GM19395 (cell line): Measurements from ENCODE around the gene RMC1.

Experiments
- ATAC-seq: cut with Tn5 transposase; IDR thresholded peaks from one replicate; pipeline ENCODE4 v1.9.1; 2021; ENCODE audit warnings: mild to moderate bottlenecking, moderate library complexity; ENCODE audit not compliant: unreplicated experiment

The RMC1 gene

DNA sequence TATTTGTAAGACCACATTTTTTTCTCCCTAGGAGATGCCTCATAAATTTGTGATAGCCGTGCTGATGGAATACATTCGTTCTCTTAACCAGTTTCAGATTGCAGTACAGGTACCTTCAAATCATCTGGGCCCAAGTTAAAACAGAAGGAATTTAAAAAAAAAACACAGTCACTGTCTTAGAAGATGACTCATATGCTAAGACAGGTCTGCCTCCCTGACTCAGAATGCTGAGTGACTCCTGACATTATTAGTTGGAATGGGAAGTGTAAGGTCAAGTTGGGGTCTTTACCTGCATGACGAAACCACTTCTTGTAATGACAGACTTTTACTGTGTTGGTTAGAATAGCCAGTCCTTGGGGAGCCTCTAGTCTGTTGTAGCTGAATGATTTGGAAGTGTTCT is 26.3 kb downstream of the RMC1 start:
- no peak for ATAC-seq

- no peak for ATAC-seq
Observed at GRCh38 chr18:23530195-23530594, 26.9 kb downstream of the RMC1 start.

GRCh38 chr18:23531912-23532311 is 28.6 kb downstream of the RMC1 start:
- no peak for ATAC-seq

DNA sequence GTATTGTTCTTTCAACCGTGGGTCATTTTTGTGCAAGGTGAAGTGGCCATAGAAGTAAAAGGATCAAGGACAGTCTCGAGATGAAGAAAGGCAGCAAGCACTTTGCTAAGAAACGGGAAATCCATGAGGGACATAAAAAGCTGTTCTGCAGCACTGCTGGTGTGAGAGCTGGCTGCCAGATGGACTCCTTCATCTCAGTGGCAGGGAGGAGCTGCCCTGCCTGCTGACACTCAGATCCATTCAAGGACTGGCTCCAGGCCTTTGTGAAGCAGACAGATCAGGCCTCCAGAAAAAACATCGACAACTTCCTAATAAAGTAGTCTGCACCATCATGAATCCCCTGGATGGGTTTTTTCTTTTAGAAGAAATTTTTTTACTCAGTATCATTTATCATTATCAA is 29.5 kb downstream of the RMC1 start:
- no peak for ATAC-seq

GRCh38 chr18:23534276-23534675 is 31.0 kb downstream of the RMC1 start:
- ATAC-seq, result no peak

- no peak for ATAC-seq
Observed at GRCh38 chr18:23536204-23536603, 32.9 kb downstream of the RMC1 start.

DNA sequence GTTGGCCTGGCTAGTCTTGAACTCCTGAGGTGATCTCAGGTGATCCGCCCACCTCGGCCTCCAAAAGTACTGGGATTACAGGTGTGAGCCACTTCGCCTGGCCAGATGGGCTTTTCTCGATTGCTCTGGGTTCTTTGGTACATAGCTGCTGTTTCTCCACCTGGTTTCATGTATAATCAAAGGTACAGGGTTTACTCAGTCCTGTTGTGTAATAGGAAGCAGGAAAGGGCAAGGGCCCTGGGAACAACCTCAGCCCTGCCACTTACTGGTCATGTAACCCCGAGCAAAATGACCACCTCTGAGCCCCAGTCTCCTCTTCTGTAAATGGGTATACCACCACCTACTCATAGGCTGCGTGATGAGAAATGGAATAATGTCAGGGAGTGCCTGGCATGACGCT is 34.0 kb downstream of the RMC1 start:
- no peak for ATAC-seq

GRCh38 chr18:23538001-23538400 is 34.7 kb downstream of the RMC1 start:
- no peak for ATAC-seq

DNA sequence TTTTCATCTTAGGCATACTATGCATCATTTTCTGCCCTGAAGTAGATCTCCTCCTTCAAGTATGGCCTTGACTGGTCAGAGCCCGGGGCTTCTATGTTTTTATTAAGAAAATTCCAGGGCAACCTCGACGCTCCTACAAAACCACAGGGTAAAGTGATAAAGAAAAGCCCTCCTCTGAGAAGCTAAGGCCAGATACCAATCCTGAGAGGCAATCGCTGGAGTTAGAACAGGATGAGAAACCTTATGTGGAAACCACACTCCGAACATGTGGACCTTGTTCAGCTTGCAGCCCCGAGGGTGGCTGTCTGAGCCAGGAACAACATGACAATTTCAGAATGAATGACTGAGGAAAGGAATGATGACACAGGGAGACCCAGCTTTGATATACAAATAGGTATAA is 35.6 kb downstream of the RMC1 start:
- ATAC-seq, result no peak

DNA sequence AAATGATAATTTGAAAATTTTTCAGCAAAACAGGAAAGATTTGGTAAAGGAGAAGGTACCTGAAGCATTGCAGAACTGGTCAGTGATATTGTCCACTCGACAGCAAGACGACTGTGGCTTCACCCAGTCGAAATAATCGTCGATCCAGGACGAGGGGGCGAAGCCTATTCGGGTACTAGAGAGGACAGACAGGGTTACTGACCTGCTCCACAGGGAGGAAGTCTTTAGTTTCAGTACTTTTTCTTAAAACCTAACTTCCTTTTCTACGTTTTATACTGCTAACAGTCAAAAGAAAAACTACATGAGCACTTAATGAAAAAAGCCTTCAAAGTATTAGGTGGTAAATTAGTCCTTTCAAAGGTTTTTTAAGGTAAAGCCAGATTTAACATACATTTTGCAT is 36.0 kb downstream of the RMC1 start:
- ATAC-seq, result no peak

DNA sequence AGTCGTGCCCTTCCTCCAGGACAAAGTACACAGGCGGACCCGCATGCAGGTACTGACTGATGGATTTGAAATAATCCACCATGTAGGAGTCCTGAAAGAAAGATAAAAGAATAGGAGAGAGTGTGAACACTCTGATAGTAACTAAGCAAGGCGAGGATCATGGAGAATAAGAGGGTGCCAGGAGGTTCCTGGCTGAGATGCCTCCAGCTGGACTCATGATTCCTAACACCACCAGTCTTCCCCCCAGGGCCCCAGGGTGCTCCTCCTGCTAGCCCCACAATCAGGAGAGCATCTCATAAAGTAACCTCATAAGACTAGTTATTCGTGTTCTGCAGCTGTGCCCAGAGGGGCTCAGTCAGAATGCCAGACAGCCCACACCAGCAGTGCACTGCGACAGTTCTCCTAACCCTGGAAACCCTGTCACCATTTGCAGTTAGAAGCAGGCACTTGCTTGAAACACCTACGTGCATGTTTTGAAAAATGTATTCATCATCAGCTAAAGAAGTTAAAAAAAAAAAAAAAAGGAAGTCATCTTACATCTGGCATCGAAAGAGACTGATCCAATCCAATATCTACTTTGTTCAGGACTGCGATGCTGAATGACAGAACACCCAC is 36.7 kb downstream of the RMC1 start:
- no peak for ATAC-seq

DNA sequence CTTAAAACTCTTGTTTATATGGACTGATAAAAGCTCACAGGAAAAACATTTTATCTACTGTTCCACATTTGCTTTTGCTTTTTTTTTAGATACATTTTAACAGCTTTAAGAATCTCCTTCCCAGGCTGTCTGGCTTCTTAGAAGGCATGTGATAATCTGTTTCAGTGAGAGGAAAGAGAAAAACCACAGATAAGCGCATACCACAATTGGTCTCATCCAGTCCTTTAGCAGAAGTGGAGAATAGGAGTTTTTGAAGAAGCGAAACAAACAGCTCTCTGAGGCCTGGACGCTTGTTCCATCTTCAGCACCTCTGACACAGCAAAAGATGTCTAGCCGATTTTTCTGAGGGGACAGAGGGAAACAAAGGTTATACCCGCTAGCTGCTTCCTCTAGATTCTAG is 37.6 kb downstream of the RMC1 start:
- peak; percentile 76 for ATAC-seq

- no peak for ATAC-seq
Observed at GRCh38 chr18:23541349-23542093, 38.2 kb downstream of the RMC1 start.

DNA sequence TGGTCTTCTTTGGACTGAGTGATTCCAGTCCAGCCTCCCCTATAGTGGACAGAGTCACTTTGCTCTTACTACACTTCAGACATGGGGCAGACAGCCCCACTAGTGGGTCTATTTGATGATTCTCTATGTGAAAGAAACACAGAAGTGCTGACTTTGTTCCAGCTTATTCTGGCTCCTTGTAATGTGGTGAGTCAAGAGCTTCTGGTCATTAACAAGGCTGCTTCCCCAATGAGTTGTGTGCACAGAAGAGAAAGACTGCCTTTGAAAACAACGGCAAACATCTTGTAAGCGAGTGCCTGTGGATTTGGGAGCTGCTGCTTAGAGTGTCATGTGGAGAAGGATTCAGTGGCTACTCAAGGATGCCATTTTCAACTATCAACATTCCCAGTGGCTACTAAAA is 39.1 kb downstream of the RMC1 start:
- ATAC-seq, result no peak

GRCh38 chr18:23545247-23545789 is 42.0 kb downstream of the RMC1 start:
- ATAC-seq, result no peak

- no peak for ATAC-seq
Observed at GRCh38 chr18:23547306-23547705, 44.0 kb downstream of the RMC1 start.

DNA sequence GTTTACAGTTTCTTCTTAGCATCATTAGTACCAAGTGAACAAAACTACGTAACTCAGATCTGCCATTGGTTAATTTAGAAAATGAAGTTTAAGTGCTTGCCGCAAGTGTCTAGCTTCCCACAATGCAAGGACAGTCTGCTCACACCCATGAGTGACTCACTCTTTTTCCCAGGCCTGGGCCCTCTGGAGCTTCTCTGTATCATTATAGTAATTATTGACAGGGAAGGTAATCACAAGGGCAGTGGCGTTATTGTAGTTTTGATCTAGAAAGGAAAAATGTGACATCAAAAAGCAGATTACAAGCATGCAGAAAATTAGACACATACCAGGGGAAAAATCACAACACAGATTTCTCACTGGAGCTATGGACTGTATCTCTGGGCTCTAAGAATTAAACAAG is 44.5 kb downstream of the RMC1 start:
- ATAC-seq, result no peak

DNA sequence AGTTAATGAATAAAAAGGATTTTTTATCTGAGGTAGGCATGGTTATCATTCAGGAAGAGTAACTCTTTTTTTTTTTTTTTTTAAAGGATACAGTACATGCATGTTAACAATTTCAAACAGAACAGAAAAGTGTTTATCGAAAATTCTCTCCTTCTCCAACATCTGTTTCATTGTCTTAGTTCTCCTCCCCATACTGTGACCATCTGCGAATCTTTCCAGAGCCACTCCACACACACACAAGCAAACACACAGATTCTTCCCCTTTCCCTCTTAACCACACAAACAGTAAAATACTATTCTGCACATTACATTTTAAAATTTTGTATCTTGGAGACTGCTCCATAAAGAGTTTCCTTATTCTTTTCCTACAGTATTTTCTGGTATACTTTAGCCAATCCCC is 45.0 kb downstream of the RMC1 start:
- no peak for ATAC-seq

GRCh38 chr18:23548719-23549118 is 45.4 kb downstream of the RMC1 start:
- no peak for ATAC-seq

DNA sequence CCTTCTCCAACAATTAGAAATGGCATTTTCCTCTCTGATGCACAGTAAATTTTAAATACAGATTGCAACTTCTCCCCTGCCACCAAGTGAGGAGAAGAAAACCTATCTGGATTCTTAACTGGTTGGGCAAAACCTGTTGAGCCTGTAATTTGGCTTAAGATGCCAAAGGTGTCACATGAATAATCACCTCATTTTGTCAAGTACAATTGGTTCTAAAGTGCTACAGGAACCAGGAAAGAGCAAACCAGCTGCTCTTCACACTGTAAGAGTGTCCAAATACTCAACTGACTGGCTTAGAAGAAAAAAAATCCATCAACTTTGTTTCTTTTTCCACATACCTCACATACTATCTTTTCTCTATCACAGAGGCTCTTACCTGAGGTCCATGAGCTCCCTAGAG is 47.6 kb downstream of the RMC1 start:
- ATAC-seq, result no peak

DNA sequence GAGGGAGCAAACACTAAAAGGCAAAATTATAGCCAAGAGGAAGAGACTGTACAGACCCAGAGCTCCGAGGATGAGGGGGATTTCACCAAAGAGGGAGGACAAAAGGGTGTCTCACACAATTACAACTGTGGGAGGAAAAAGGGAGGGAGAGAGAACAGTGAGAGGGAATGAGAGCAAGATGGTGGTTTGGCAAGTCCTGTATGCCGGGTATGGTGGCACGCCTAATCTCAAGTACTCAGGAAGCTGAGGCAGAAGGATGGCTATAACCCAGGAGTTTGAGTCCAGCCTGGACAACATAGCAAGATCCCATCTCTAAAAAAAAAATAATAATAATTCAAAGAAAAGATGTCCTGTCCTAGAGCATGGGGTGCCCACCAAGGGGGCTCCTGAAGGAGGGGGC is 48.7 kb downstream of the RMC1 start:
- ATAC-seq, result no peak

- ATAC-seq, result no peak
Observed at GRCh38 chr18:23552505-23552904, 49.2 kb downstream of the RMC1 start.

DNA sequence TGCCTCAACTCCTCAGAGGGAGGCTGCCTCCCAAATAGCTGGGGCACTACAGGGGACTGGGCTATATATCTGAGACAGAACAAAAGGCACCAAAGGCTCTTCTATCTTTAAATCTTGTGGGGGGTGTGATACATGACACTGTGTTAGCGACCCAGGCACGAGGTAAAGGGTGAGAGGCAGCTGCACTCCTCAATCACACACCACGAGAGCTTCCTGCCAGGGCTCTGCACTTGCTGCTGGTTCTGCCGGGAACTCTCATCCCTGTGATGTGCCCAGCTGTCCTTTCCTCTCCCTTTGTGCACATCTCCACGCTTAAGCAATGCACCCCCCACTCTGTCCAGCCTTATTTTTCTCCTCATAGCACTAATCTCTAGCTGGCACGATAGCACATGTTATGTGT is 50.6 kb downstream of the RMC1 start:
- no peak for ATAC-seq
